HepG2 (cell line): ENCODE results near the gene IL6ST. TPM values are rescaled to one million over a fixed set of nuclear protein-coding genes. Genes with fewer than 3 reads are reported as not detected.

Experiments used
- ATAC-seq: fragments of 200-7000 bp; cut with Tn5 transposase; 3 replicates; pipeline ENCODE4 v1.9.1; 2020; ENCODE audit warnings: mild to moderate bottlenecking, moderate library complexity
- BruUV-seq: library from RNA; stranded (reverse); fragments of 400-500 nt; replicated peaks from 2 replicates; lab custom pipeline; 2021; lab: Mats Ljungman, UMichigan
- CTCF ChIA-PET: fragments of 300-600 bp; formaldehyde crosslinking; extraction: SDS; loops from one replicate; lab custom pipeline; 2021; ENCODE audit warnings: low total read pairs, inconsistent platforms, low intra/inter-chr PET ratio; lab: Yijun Ruan, JAX
- POLR2A ChIA-PET: fragments of 350-600 bp; sonication (Branson Sonifier 250); formaldehyde crosslinking; loops from one replicate; lab custom pipeline; 2020; ENCODE audit warnings: antibody characterized with exemption, inconsistent platforms; lab: Yijun Ruan, JAX
- DNase-seq: peaks from one replicate; pipeline ENCODE4 v3.0.0-alpha.2; 2015; ENCODE audit warnings: low spot score
- FAIRE-seq: peaks from 3 replicates; lab custom pipeline; 2011; peaks lifted over from hg19 to GRCh38; lab: Jason Lieb, UNC
- H2AFZ ChIP-seq: one replicate; pipeline ENCODE4 v1.6.1; 2011; ENCODE audit warnings: low read length, inconsistent platforms
- H3K27ac ChIP-seq: fragments of 300-600 bp; 3 replicates; pipeline ENCODE4 v1.8.0; 2011; ENCODE audit warnings: mixed run types, mild to moderate bottlenecking, mixed read lengths, low read length, inconsistent platforms; ENCODE audit not compliant: insufficient read depth; ENCODE audit errors: extremely low read length
- H3K27me3 ChIP-seq, 2 experiments: fragments of 200-600 bp in 1 of 2; 2 replicates in 1 of 2; 3 replicates in 1 of 2; pipeline versions ENCODE4 v1.6.0 to v1.8.0; 2011; ENCODE audit warnings: low read length in 2 of 2, mild to moderate bottlenecking in 2 of 2, moderate library complexity in 2 of 2, inconsistent platforms in 1 of 2; ENCODE audit not compliant: insufficient read depth in 2 of 2, control insufficient read depth in 1 of 2
- H3K36me3 ChIP-seq, 2 experiments: fragments of 200-600 bp in 1 of 2; replicated peaks in 1 of 2; 2 replicates in 1 of 2; 3 replicates in 1 of 2; pipeline versions ENCODE4 v1.5.1 to v1.8.0; 2011; ENCODE audit warnings: low read length in 2 of 2, inconsistent platforms in 1 of 2; ENCODE audit not compliant: insufficient read depth in 2 of 2, control insufficient read depth in 1 of 2
- H3K4me1 ChIP-seq: 2 replicates; pipeline ENCODE4 v1.5.1; 2012; ENCODE audit warnings: low read length, inconsistent platforms; ENCODE audit not compliant: insufficient read depth
- H3K4me2 ChIP-seq: 2 replicates; pipeline ENCODE4 v1.6.0; 2011; ENCODE audit warnings: low read depth, low read length, inconsistent platforms
- H3K4me3 ChIP-seq, 3 experiments: fragments of 200-600 bp in 1 of 3; sonication (generic), shearing (Covaris generic) in 1 of 3; replicated peaks in 1 of 3; 2 replicates each; pipeline ENCODE4 v1.5.1; 2011 to 2016; ENCODE audit warnings: low read length in 3 of 3, inconsistent platforms in 2 of 3, low read depth in 2 of 3, mild to moderate bottlenecking in 2 of 3, control low read depth in 1 of 3, mixed read lengths in 1 of 3; ENCODE audit not compliant: insufficient read depth in 1 of 3
- H3K79me2 ChIP-seq: one replicate; pipeline ENCODE4 v1.6.1; 2011; ENCODE audit warnings: low read length, inconsistent platforms; ENCODE audit not compliant: insufficient read depth
- H3K9ac ChIP-seq: 2 replicates; pipeline ENCODE4 v1.6.0; 2011; ENCODE audit warnings: mild to moderate bottlenecking, low read depth, low read length, inconsistent platforms; ENCODE audit not compliant: insufficient read depth
- H3K9me3 ChIP-seq: 2 replicates; pipeline ENCODE4 v1.5.1; 2012; ENCODE audit warnings: mild to moderate bottlenecking, low read length
- H4K20me1 ChIP-seq: 2 replicates; pipeline ENCODE4 v1.6.0; 2011; ENCODE audit warnings: inconsistent platforms, mild to moderate bottlenecking, low read length, moderate library complexity; ENCODE audit not compliant: insufficient read depth
- IKZF1 ChIP-seq: fragments of 450-650 bp; IDR thresholded peaks from 2 replicates; pipeline ENCODE4 v1.7.1; 2016
- NFIC ChIP-seq: IDR thresholded peaks from 2 replicates; pipeline ENCODE4 v1.6.1; 2012; ENCODE audit warnings: mild to moderate bottlenecking, low read length, inconsistent platforms
- ZNF562 ChIP-seq: sonication (generic); formaldehyde crosslinking; IDR thresholded peaks from 2 replicates; pipeline ENCODE4 v1.8.0; 2022; ENCODE audit warnings: missing genetic modification reagents, borderline replicate concordance
- ZNF598 ChIP-seq: sonication (generic); formaldehyde crosslinking; IDR thresholded peaks from 2 replicates; pipeline ENCODE4 v1.5.1; 2020; ENCODE audit warnings: mild to moderate bottlenecking, missing genetic modification reagents, borderline replicate concordance
- ZNF816 ChIP-seq: sonication (generic); formaldehyde crosslinking; IDR thresholded peaks from 2 replicates; pipeline ENCODE4 v1.8.0; 2022; ENCODE audit warnings: missing genetic modification reagents, mild to moderate bottlenecking, borderline replicate concordance
- ZNF879 ChIP-seq: sonication (generic); formaldehyde crosslinking; IDR thresholded peaks from 2 replicates; pipeline ENCODE4 v1.8.1; 2023; ENCODE audit warnings: missing genetic modification reagents
- WGBS: methylation state at CpG from one replicate; pipeline ENCODE4 v1.1.6; 2017; ENCODE audit warnings: low lambda C conversion rate; 5-methylcytosine and 5-hydroxymethylcytosine counted together
- in situ Hi-C: cut with HindIII; loops from 2 replicates; pipeline ENCODE4 v1.10.0; 2017; ENCODE audit warnings: low pct_unique_long_range_greater_than_20kb; ENCODE audit not compliant: extremely low pct_ligation_motif_present
- intact Hi-C: fragments of 100-400 bp; cut with micrococcal nuclease; formaldehyde crosslinking; loops from one replicate; pipeline ENCODE4 v1.10.0; 2022; ENCODE audit not compliant: unreplicated experiment
- polyA plus RNA-seq, 8 experiments: library from polyadenylated mRNA; depleted of rRNA in 3 of 8; stranded (reverse) in 7 of 8; unstranded in 1 of 8; fragments of >200 nt; fragmentation: Illumina TruSeq in 4 of 8; extraction: Trizol in 4 of 8; gene quantifications; 2 replicates each; pipeline versions ENCODE4 v1.2.1 to v1.2.3, GENCODE V29; 2011 to 2016; ENCODE audit warnings: low read depth in 4 of 8, missing spikeins in 1 of 8, mixed read lengths in 1 of 8; ENCODE audit not compliant: insufficient read depth in 1 of 8
- total RNA-seq, 5 experiments: library from RNA; depleted of rRNA; stranded (reverse); fragments of >200 nt; fragmentation: Illumina TruSeq; extraction: Trizol; gene quantifications; 2 replicates each; pipeline ENCODE4 v1.2.3, GENCODE V29; 2016; ENCODE audit warnings: low read depth in 1 of 5

Gene IL6ST
- total and polyA plus RNA-seq, 2 of the 13 experiments (the other 11 are each of a cell fraction or from before 2014, with no cell fraction given) = 66.6 to 166 TPM

- no peak for TF ChIP-seq IKZF1
- TF ChIP-seq ZNF562 (CRISPR knock-in tag) = no peak
- TF ChIP-seq ZNF598 (CRISPR knock-in tag) = no peak
- TF ChIP-seq NFIC = no peak
Measured at GRCh38 chr5:55923865-55924500, 70.8 kb downstream of the IL6ST start (continued).

GRCh38 chr5:55923177-55923771 lies 71.5 kb downstream of the IL6ST start:
- intact Hi-C loops = no loop called here

GRCh38 chr5:55921617-55922016 lies 73.1 kb downstream of the IL6ST start:
- Histone ChIP-seq H3K36me3 (no peaks in the 10 kb centered on the region), H3K27ac (no peak overlapping the region), H3K9me3 (no peaks in the 10 kb centered on the region), H3K4me2 (no peak overlapping the region), H3K4me3 (no peak overlapping the region), H3K9ac (no peak overlapping the region), H3K4me1 (peaks cover 65% of the 10 kb centered on the region), H2AFZ (no peak overlapping the region), H4K20me1 (no peaks in the 10 kb centered on the region), H3K79me2 (no peaks in the 10 kb centered on the region), H3K27me3 (no peaks in the 10 kb centered on the region; a peak in 2 of 5 replicates)
- ATAC-seq (no peak), FAIRE-seq (no peak), DNase-seq (no peak)
- ChIA-PET CTCF (no interaction called here), POLR2A (no interaction called here)
- WGBS = 61% methylated on average over 4 of the region's 4 CpGs
- in situ Hi-C loops = no loop called here
- intact Hi-C loops = no loop called here
- TF ChIP-seq ZNF879 (CRISPR knock-in tag) = no peak
- no TSS peak for BruUV-seq

More at GRCh38 chr5:55923177-55923771, 71.5 kb downstream of the IL6ST start:
- H3K79me2 ChIP-seq = no peaks in the 10 kb centered on the region
- no peak for FAIRE-seq
- BruUV-seq = no TSS peak
- no peaks in the 10 kb centered on the region for H3K9me3 ChIP-seq
- H2AFZ ChIP-seq = no peak overlapping the region
- H3K9ac ChIP-seq = no peak overlapping the region
- no peak for DNase-seq
- no peak overlapping the region for H3K27ac ChIP-seq
- ChIA-PET POLR2A (no interaction called here), CTCF (no interaction called here)
- H3K4me3 ChIP-seq = no peak overlapping the region
- H3K4me2 ChIP-seq = no peak overlapping the region
- H3K36me3 ChIP-seq = no peaks in the 10 kb centered on the region
- H4K20me1 ChIP-seq = no peaks in the 10 kb centered on the region
- WGBS = 82% methylated on average over 16 of the region's 17 CpGs
- in situ Hi-C loops = no loop called here
- H3K4me1 ChIP-seq = peaks cover 56% of the 10 kb centered on the region
- no peaks in the 10 kb centered on the region for H3K27me3 ChIP-seq
- no peak for ATAC-seq
- no peak for TF ChIP-seq ZNF816 (CRISPR knock-in tag)
- TF ChIP-seq, all 625 proteins: peak for 0
